ENCODE data around the gene HIVEP3. TPM values are rescaled to one million over a fixed set of nuclear protein-coding genes. Genes with fewer than 3 reads are reported as not detected.

The HIVEP3 gene
- total RNA-seq, 1 donor: 1.2 TPM

DNA sequence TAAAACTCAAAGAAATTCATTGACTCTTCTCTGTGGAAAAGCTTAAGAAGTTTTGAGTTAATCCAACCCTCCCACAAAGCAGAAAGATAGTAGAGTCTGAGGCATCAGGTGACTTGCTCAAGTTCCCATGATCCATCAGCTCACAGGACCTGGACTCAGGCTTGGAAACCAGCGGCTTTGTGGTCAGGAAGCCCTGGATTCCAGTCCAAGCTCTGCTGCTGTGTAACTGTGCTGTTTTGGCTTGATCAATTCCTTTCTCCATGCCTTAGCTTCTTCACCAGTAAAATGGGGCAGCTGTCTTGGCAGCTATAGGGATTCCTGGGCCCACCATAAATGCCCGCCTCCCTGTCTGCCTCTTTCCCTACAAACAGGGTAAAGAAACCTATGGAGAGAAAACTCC is 180.2 kb downstream of the HIVEP3 start:
- peak; percentile 35 for DNase-seq (ENCODE audit: low read depth)
- H3K4me3 ChIP-seq (ENCODE audit: low read depth, low read length): no peak overlapping the region
- TF ChIP-seq, protein P1, sequence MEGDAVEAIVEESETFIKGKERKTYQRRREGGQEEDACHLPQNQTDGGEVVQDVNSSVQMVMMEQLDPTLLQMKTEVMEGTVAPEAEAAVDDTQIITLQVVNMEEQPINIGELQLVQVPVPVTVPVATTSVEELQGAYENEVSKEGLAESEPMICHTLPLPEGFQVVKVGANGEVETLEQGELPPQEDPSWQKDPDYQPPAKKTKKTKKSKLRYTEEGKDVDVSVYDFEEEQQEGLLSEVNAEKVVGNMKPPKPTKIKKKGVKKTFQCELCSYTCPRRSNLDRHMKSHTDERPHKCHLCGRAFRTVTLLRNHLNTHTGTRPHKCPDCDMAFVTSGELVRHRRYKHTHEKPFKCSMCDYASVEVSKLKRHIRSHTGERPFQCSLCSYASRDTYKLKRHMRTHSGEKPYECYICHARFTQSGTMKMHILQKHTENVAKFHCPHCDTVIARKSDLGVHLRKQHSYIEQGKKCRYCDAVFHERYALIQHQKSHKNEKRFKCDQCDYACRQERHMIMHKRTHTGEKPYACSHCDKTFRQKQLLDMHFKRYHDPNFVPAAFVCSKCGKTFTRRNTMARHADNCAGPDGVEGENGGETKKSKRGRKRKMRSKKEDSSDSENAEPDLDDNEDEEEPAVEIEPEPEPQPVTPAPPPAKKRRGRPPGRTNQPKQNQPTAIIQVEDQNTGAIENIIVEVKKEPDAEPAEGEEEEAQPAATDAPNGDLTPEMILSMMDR (IDR thresholded peaks at IDR 0.05; ENCODE audit: insufficient read depth, low read length): no peak

DNA sequence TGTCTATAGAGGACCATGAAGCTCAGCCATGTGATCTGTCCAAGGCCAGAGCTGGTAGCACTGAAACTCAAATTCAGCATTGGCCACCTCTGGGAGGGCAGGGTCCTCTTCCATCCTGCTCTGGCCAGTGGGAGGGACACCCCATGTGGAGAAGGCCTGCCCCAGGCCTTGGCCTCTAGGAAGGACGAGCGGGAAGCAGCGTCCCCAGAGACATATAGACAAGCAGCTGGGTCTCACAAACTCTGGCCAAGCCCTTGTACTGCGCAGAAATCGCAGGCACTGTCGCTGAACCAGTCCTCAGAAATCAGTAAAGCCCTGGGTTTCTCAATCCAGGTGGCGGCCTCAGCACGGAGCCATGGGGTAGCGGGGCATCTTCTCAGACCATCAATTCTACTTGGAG is 180.7 kb downstream of the HIVEP3 start:
- DNase-seq (ENCODE audit: low read depth): no peak
- TF ChIP-seq, protein P1 (IDR thresholded peaks at IDR 0.05; ENCODE audit: insufficient read depth, low read length): no peak
- H3K4me3 ChIP-seq (ENCODE audit: low read depth, low read length): no peak overlapping the region

DNA sequence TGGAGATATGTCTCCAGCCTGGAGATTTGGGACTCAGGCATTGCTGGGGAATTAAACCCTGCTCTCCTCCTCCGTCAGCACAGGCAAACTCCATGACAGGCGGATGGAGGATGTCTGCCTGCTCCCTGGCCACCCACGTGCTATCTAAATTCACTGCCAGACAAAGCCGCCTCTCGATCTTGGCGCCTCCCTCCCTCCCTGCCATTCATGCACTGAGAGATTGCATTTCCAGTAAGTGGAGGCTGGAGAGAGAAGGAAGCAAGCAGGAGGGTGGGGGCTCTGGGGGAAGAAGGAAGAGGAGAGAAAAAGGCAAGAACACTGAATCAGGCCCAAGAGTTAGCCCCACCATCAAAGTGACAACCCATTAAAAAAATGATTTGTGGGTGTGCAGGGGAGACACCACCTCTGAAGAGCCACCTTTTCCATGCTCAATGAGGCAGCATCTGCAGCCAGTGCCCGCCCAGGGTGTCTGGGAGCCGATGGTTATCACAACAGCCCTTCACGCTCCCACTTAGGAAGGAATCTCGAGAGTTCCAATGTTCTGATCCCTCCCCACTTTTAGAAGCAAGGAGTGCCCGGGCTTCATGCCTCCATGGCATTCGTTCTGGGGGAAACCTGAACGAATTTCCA is 183.0 kb downstream of the HIVEP3 start:
- TF ChIP-seq, protein P1 (IDR thresholded peaks at IDR 0.05; ENCODE audit: insufficient read depth, low read length): no peak
- DNase-seq (ENCODE audit: low read depth): peak; percentile 17
- no peak overlapping the region for H3K4me3 ChIP-seq (ENCODE audit: low read depth, low read length)

DNA sequence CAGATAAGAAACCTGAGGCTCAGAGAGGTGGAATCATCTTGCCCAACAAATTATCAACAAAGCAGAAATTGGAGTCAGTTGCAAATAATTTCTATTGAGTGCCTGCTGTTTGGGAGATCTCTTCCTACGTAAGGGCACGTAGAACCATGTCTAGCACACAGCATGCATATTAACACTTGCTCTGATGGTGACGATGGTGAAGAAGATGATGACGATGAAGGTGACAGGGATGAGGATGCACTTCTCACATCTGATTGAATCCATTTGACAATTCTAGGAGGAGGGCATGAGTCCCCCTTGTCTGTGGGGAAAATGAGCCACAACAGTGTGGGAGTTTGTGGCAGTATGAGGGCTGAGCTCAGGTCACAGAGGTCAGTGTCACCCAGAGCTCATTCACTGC is 183.6 kb downstream of the HIVEP3 start:
- DNase-seq (ENCODE audit: low read depth): no peak
- TF ChIP-seq, protein P1 (IDR thresholded peaks at IDR 0.05; ENCODE audit: insufficient read depth, low read length): no peak

DNA sequence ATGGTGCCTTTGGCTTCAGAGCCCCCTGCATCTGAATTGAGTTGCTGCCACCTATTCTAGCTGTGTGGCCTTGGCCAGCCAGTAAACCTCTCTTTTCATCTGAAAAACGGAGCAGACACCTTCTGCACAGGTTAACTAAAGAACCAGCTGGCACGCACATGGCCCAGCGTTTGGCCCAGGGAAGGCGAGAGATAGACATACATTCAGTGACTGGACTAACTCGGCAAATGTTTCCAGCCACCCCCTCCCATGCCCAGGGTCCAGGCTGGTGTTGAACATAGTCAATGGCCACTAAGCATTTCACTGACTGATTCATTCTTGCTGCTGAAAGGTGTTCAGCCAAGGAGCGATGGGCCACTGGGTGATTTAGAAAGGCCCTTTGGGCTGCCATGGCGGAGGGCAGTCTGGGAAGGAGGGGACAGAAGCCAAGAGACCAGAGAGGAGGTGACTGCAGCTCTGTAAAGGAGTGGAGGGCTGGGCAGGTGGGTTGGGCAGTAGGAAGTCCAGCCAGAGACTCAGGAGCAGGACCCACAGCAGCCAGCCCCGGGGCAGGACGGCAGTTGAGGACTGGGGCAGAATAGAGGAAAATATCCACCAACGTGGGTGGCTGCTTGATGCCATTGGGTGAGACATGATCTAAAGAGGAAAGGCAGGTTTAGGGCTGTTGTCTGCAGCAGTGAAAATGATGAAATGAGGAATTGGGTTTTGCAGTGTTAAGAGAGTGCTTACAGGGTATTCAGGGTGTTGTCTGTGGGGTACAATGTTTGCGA is 184.3 kb downstream of the HIVEP3 start:
- TF ChIP-seq, protein P1 (IDR thresholded peaks at IDR 0.05; ENCODE audit: insufficient read depth, low read length): no peak
- no peak overlapping the region for H3K4me3 ChIP-seq (ENCODE audit: low read depth, low read length)
- DNase-seq (ENCODE audit: low read depth): no peak

More for the DNA sequence above, 183.6 kb downstream of the HIVEP3 start:
- no peak overlapping the region for H3K4me3 ChIP-seq (ENCODE audit: low read depth, low read length)

DNA sequence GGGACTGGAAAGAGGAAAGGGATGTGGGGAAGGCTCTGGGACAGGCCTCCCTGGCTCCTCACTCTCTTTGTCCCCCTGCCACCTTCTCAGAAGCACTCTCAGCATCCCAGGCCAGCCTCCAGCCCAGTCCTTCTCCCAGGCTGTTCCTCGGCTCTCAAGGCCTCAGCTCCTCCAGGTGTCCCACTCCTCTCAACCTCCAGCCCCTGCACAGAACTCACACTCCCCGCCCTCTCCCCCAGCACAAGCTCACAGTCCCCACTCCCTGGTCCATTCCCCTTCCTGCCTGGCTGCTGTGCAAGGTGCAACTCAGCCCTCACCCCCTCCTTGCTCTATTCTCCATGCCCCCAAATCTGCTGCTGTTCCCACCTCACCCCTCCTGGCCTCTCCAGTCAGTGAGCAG is 185.0 kb downstream of the HIVEP3 start:
- no peak overlapping the region for H3K4me3 ChIP-seq (ENCODE audit: low read depth, low read length)
- no peak for DNase-seq (ENCODE audit: low read depth)
- TF ChIP-seq, protein P1 (IDR thresholded peaks at IDR 0.05; ENCODE audit: insufficient read depth, low read length): no peak

Data from fibroblast of the aortic adventitia (primary cell).